Measurements from ENCODE around the gene VMAC. TPM values are rescaled to one million over a fixed set of nuclear protein-coding genes. Genes with fewer than 3 reads are reported as not detected.

Gene VMAC
- polyA plus RNA-seq, 2 of the 4 experiments (the other 2 are of a cell fraction), result 1.1 to 1.6 TPM

DNA sequence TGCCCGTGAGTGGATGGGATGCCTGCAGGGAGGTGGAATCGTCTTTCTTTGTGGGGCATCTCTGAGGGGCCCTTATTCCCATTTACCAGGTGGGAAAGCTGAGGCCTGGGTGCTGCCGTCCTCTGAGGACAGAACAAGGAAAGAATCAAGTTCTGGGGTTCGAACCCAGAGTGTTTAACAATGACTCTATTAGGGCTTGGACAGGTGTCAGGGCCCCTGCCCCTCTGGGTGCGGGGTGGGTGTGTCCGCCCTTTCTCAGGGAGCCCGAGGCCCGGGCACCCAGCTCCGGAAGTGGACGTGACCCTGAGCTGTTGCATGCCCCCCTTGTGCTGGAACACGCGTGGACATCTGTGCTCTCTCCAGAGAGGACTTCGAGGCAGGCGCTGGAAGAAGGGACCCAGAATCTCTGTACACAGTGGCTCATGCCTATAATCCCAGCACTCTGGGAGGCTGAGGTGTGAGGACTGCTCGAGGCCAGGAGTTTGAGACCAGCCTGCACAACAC is 11.8 kb upstream of the VMAC start:
- Histone ChIP-seq H3K4me3 (no peak overlapping the region), H3K4me2 (no peak overlapping the region), H3K27ac (no peak overlapping the region), H3K9me3 (no peaks in the 10 kb centered on the region), H3K4me1 (0 out of 3 replicates have a peak, but pooled peaks cover 3% of the 10 kb centered on the region)
- CTCF ChIA-PET, result interaction anchor here (0.8 to 5.5 kb wide), 15 partner anchors 10 to 120 kb away, joined by 3 to 56 read pairs (median 4); partner anchors contain the start of genes NDUFA11 and NRTN
- TF ChIP-seq ZFP36 (IDR thresholded peaks at IDR 0.05; ENCODE audit: borderline replicate concordance, partially characterized antibody), result no peak
- TF ChIP-seq, protein P1, sequence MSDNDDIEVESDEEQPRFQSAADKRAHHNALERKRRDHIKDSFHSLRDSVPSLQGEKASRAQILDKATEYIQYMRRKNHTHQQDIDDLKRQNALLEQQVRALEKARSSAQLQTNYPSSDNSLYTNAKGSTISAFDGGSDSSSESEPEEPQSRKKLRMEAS (IDR thresholded peaks at IDR 0.05), result 0 out of 2 replicates have a peak, but pooled peaks have one; percentile 2
- no peak for DNase-seq (ENCODE audit: low read depth in 1 of 2, low spot score in 1 of 2)
- peak in 1 of 2 experiments; percentile 6; a peak in 3 of 6 replicates for ATAC-seq
- WGBS (ENCODE audit: missing lambda C conversion rate), result 57% methylated on average over 7 of the region's 15 CpGs
- POLR2A ChIA-PET, result interaction anchor here (1.5 kb wide), 1 partner anchor 12 kb away, joined by 3 read pairs; the partner anchor contains the start of gene VMAC
- no peak for FAIRE-seq

DNA sequence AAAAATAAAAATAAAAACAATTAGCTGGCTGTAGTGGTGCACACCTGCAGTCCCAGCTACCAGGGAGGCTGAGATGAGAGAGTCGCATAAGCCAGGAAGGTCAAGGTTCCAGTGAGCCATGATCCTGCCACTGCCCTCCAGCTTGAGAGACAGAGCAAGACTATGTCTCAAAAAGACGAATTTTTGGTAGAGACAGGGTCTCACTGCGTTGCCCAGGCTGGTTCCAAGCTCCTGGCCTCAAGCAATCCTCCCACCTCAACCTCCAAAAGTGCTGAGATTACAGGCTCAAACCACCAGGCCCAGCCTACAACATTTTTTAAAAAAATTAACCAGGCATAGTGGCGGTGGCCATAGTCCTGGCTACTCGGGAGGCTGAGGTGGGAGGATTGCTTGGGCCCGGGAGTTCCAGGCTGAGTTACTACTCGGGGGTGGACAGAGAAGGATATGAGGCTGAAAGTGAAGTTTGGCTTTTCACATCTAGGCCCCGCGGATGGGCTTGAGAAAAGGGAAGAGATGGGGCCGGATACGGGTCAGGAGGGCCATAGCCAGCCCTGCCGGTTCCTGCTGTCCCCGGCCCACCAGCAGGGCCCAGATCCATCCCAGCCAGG is 11.3 kb upstream of the VMAC start:
- H3K4me1 ChIP-seq, result 0 out of 3 replicates have a peak, but pooled peaks cover 3% of the 10 kb centered on the region
- TF ChIP-seq FOXS1 (CRISPR knock-in tag; IDR thresholded peaks at IDR 0.05), result no peak
- no peak for TF ChIP-seq HOXA7 (CRISPR knock-in tag; IDR thresholded peaks at IDR 0.05)
- TF ChIP-seq, protein P2, sequence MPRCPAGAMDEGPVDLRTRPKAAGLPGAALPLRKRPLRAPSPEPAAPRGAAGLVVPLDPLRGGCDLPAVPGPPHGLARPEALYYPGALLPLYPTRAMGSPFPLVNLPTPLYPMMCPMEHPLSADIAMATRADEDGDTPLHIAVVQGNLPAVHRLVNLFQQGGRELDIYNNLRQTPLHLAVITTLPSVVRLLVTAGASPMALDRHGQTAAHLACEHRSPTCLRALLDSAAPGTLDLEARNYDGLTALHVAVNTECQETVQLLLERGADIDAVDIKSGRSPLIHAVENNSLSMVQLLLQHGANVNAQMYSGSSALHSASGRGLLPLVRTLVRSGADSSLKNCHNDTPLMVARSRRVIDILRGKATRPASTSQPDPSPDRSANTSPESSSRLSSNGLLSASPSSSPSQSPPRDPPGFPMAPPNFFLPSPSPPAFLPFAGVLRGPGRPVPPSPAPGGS (IDR thresholded peaks at IDR 0.05), result no peak
- TF ChIP-seq, protein P3, sequence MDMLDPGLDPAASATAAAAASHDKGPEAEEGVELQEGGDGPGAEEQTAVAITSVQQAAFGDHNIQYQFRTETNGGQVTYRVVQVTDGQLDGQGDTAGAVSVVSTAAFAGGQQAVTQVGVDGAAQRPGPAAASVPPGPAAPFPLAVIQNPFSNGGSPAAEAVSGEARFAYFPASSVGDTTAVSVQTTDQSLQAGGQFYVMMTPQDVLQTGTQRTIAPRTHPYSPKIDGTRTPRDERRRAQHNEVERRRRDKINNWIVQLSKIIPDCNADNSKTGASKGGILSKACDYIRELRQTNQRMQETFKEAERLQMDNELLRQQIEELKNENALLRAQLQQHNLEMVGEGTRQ (IDR thresholded peaks at IDR 0.05), result no peak
- no peak for TF ChIP-seq EHMT2 (IDR thresholded peaks at IDR 0.05; ENCODE audit: low read depth)
- no peak for TF ChIP-seq FOSB (CRISPR knock-in tag; IDR thresholded peaks at IDR 0.05)
- no peak for TF ChIP-seq HOXB13 (CRISPR knock-in tag; IDR thresholded peaks at IDR 0.05; ENCODE audit: low read depth)
- no peak for TF ChIP-seq HEYL (CRISPR knock-in tag; IDR thresholded peaks at IDR 0.05)
- TF ChIP-seq FOSL2 (IDR thresholded peaks at IDR 0.05), result no peak
- no peak for TF ChIP-seq FOSL2 (CRISPR knock-in tag; IDR thresholded peaks at IDR 0.05)
- no peak overlapping the region for H3K4me3 ChIP-seq
- H3K9me3 ChIP-seq, result no peaks in the 10 kb centered on the region
- H3K27ac ChIP-seq, result no peak overlapping the region
- DNase-seq (ENCODE audit: low read depth in 1 of 2, low spot score in 1 of 2) (no peak), ATAC-seq (no peak), FAIRE-seq (no peak)
- no peak overlapping the region for H3K4me2 ChIP-seq
- POLR2A ChIA-PET, result interaction anchor here (0.9 to 1.5 kb wide), 2 partner anchors 11 to 65 kb away, joined by 3 read pairs; partner anchors contain the start of gene VMAC
- CTCF ChIA-PET, result interaction anchor here (0.8 to 5.5 kb wide), 14 partner anchors 9 to 120 kb away, joined by 3 to 56 read pairs (median 4); partner anchors contain the start of genes NDUFA11 and NRTN
- WGBS (ENCODE audit: missing lambda C conversion rate), result 85% methylated on average over 11 of the region's 13 CpGs

DNA sequence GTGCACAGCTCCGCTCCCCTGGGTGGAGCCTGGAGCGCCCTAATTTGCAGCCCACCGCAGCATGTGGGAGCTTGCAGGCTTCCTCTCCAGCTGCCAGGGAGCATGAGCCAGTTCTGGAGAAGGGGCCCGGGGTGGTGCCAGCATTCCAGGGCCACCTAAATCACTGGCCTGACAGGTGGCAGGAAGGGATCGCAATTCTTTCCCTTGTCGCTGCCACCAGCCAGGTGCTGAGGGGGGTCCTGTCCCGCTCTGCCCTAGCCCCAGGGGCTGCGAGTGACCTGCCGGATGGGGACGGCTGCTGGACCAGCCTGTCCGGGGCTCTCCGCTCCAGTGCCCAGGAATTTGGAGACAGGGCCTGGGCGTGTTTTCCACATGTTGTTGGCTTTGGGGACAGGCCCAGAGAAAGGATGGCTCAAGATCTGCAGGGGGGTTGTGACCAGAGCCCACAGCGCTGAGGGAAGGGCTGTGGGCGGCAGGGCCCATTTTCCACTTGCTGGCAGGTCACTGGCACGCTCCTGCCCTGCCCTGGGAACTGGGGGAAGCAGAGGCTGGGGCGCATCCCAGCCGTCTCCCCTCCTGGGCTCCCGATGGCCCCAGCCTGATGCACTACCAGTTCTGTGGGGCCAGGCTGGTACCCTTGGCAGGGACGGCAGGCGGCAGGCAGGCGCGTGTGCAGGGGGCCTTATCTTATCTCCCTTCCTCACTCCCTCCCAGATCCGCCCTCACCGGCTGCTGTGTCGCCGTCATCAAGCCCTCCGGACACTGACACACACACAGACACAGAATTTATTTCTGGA is 10.6 kb upstream of the VMAC start:
- FAIRE-seq, result no peak
- 90% methylated on average over 11 of the region's 28 CpGs for WGBS (ENCODE audit: missing lambda C conversion rate)
- POLR2A ChIA-PET, result interaction anchor here (0.9 to 1.5 kb wide), 2 partner anchors 10 to 66 kb away, joined by 3 read pairs; partner anchors contain the start of gene VMAC
- no peak overlapping the region for H3K4me3 ChIP-seq
- ATAC-seq, result no peak
- no peak for DNase-seq (ENCODE audit: low read depth in 1 of 2, low spot score in 1 of 2)
- H3K27ac ChIP-seq, result no peak overlapping the region
- 0 out of 3 replicates have a peak, but pooled peaks cover 3% of the 10 kb centered on the region for H3K4me1 ChIP-seq
- no peak overlapping the region for H3K4me2 ChIP-seq
- H3K9me3 ChIP-seq, result no peaks in the 10 kb centered on the region
- CTCF ChIA-PET, result interaction anchor here (0.9 to 5.5 kb wide), 8 partner anchors 22 to 97 kb away, joined by 3 to 56 read pairs (median 6); partner anchors contain the start of gene NRTN
- TF ChIP-seq ESRRA (IDR thresholded peaks at IDR 0.05; ENCODE audit: borderline replicate concordance, low read length) (no peak), HOXB13 (CRISPR knock-in tag; IDR thresholded peaks at IDR 0.05; ENCODE audit: low read depth) (no peak), NFE2L2 (conservative IDR thresholded peaks at IDR 0.05; ENCODE audit: low read length) (no peak), NPAS2 (CRISPR knock-in tag; IDR thresholded peaks at IDR 0.05; ENCODE audit: borderline replicate concordance) (no peak), MAZ (IDR thresholded peaks at IDR 0.05; ENCODE audit: borderline replicate concordance, low read depth, low read length) (no peak), CEBPB (IDR thresholded peaks at IDR 0.05) (no peak), HDAC2 (IDR thresholded peaks at IDR 0.05) (no peak), RAD21 (conservative IDR thresholded peaks at IDR 0.05 in 1 of 2, IDR thresholded peaks at IDR 0.05 in 1 of 2) (no peak), CBX8 (IDR thresholded peaks at IDR 0.05) (no peak), CHD4 (IDR thresholded peaks at IDR 0.05; ENCODE audit: borderline replicate concordance) (no peak)
- TF ChIP-seq, protein P4, sequence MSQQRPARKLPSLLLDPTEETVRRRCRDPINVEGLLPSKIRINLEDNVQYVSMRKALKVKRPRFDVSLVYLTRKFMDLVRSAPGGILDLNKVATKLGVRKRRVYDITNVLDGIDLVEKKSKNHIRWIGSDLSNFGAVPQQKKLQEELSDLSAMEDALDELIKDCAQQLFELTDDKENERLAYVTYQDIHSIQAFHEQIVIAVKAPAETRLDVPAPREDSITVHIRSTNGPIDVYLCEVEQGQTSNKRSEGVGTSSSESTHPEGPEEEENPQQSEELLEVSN (IDR thresholded peaks at IDR 0.05; ENCODE audit: borderline replicate concordance, low read depth), result no peak
- TF ChIP-seq, protein P5, sequence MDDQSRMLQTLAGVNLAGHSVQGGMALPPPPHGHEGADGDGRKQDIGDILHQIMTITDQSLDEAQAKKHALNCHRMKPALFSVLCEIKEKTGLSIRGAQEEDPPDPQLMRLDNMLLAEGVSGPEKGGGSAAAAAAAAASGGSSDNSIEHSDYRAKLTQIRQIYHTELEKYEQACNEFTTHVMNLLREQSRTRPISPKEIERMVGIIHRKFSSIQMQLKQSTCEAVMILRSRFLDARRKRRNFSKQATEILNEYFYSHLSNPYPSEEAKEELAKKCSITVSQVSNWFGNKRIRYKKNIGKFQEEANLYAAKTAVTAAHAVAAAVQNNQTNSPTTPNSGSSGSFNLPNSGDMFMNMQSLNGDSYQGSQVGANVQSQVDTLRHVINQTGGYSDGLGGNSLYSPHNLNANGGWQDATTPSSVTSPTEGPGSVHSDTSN (IDR thresholded peaks at IDR 0.05), result no peak
- TF ChIP-seq, protein P3 (IDR thresholded peaks at IDR 0.05), result no peak
- TF ChIP-seq, protein P1 (IDR thresholded peaks at IDR 0.05), result no peak
